ENCODE measurements around the gene IER5. TPM values are rescaled to one million over a fixed set of nuclear protein-coding genes. Genes with fewer than 3 reads are reported as not detected.

IER5 gene
- total and polyA plus RNA-seq, 9 of the 15 experiments (the other 6 are each of a cell fraction or from before 2014, with no cell fraction given): 2.4 to 32.1 (median 12.0) TPM

DNA sequence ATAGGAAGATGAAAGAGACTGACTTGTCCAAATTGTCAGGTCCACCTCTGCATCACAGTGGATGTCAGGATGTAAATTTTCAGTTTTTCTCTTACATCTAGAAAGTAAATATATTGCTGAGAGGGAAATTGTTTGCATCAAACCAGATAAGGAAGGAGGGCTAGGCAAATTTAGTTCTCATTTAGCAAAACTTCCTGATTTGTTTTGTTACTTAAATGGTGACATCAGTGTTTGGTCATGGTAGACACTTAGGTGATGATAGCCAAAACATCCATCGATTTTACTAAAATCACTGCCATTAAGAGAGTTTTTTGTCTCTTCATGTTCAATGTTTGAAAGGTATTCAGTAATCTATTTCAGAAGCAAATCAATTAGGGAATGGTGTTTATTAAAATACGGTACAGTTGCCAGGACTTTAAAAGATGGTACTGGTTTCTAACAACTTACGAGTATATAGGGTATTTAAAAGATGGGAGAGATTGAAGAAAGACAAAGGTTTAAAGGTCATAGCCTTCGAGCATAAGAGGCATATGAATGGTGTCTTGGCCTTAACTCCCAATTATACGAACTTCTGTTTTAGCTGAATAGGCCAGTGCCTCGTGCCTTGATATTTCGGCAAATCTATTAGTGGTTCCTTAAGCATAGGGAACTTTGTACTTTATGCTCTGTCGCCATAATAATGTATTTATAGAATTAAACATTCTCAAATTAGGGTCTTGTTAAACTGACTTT lies 3.0 kb downstream of the IER5 start (continued):
- TF ChIP-seq PBX2 (CRISPR knock-in tag; IDR thresholded peaks at IDR 0.05; ENCODE audit: low read depth) (no peak), PBX2 (tag; conservative IDR thresholded peaks at IDR 0.05; ENCODE audit: low read depth) (no peak), NFATC3 (IDR thresholded peaks at IDR 0.05) (no peak), ZNF316 (IDR thresholded peaks at IDR 0.05) (no peak), ELK1 (CRISPR knock-in tag; IDR thresholded peaks at IDR 0.05) (no peak), PHB (CRISPR knock-in tag; IDR thresholded peaks at IDR 0.05) (no peak), E4F1 (CRISPR knock-in tag; IDR thresholded peaks at IDR 0.05; ENCODE audit: borderline replicate concordance) (no peak), KDM1A (IDR thresholded peaks at IDR 0.05) (0 out of 4 replicates have a peak, but pooled peaks of 1 of the 2 experiments have one; percentile 14), ZNF324 (CRISPR knock-in tag; IDR thresholded peaks at IDR 0.05) (no peak), GATA2 (CRISPR knock-in tag; IDR thresholded peaks at IDR 0.05) (no peak), POLR2H (tag; IDR thresholded peaks at IDR 0.05; ENCODE audit: low read depth) (0 out of 2 replicates have a peak, but pooled peaks have one; percentile 36), UBTF (IDR thresholded peaks at IDR 0.05; ENCODE audit: borderline replicate concordance in 1 of 2, low read depth in 2 of 2, low read length in 2 of 2) (no peak), PHTF2 (CRISPR knock-in tag; IDR thresholded peaks at IDR 0.05) (no peak)
- TF ChIP-seq, protein P1, sequence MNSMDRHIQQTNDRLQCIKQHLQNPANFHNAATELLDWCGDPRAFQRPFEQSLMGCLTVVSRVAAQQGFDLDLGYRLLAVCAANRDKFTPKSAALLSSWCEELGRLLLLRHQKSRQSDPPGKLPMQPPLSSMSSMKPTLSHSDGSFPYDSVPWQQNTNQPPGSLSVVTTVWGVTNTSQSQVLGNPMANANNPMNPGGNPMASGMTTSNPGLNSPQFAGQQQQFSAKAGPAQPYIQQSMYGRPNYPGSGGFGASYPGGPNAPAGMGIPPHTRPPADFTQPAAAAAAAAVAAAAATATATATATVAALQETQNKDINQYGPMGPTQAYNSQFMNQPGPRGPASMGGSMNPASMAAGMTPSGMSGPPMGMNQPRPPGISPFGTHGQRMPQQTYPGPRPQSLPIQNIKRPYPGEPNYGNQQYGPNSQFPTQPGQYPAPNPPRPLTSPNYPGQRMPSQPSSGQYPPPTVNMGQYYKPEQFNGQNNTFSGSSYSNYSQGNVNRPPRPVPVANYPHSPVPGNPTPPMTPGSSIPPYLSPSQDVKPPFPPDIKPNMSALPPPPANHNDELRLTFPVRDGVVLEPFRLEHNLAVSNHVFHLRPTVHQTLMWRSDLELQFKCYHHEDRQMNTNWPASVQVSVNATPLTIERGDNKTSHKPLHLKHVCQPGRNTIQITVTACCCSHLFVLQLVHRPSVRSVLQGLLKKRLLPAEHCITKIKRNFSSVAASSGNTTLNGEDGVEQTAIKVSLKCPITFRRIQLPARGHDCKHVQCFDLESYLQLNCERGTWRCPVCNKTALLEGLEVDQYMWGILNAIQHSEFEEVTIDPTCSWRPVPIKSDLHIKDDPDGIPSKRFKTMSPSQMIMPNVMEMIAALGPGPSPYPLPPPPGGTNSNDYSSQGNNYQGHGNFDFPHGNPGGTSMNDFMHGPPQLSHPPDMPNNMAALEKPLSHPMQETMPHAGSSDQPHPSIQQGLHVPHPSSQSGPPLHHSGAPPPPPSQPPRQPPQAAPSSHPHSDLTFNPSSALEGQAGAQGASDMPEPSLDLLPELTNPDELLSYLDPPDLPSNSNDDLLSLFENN (IDR thresholded peaks at IDR 0.05; ENCODE audit: low read depth in 2 of 2, low read length in 2 of 2): no peak
